ENCODE results near the gene ESPN.
"Not testable (repeated sequence)": the region's sequence is repeated elsewhere in the genome, so short reads cannot be mapped to it uniquely, and the experiment has no call there.

ESPN gene

GRCh38 chr1:6424619-6425593 is at the start of gene ESPN:
Gene ESPN, plus strand, starts transcription at chr1:6424776. Its CDS starts 180 bp downstream, at chr1:6424956.
- no peak for DNase-seq (ENCODE audit: low read depth)

- no peak for DNase-seq (ENCODE audit: low read depth)
Measured at GRCh38 chr1:6378096-6378746, 46.4 kb upstream of the ESPN start.

- DNase-seq (ENCODE audit: low read depth), result no peak
Measured at GRCh38 chr1:6380037-6380436, 44.5 kb upstream of the ESPN start.

- no peak for DNase-seq (ENCODE audit: low read depth)
Measured at GRCh38 chr1:6384135-6384534, 40.4 kb upstream of the ESPN start.

GRCh38 chr1:6384962-6385361 is 39.6 kb upstream of the ESPN start:
- DNase-seq (ENCODE audit: low read depth), result no peak

GRCh38 chr1:6385488-6386191 is 38.9 kb upstream of the ESPN start:
- DNase-seq (ENCODE audit: low read depth), result no peak

- DNase-seq (ENCODE audit: low read depth), result no peak
Measured at GRCh38 chr1:6386371-6386949, 38.1 kb upstream of the ESPN start.

- no peak for DNase-seq (ENCODE audit: low read depth)
Measured at GRCh38 chr1:6389971-6390370, 34.6 kb upstream of the ESPN start.

- DNase-seq (ENCODE audit: low read depth), result no peak
Measured at GRCh38 chr1:6391951-6392808, 32.4 kb upstream of the ESPN start.

GRCh38 chr1:6392809-6393399 is 31.7 kb upstream of the ESPN start:
- DNase-seq (ENCODE audit: low read depth), result no peak

GRCh38 chr1:6393400-6394187 is 31.0 kb upstream of the ESPN start, which contains the start of gene ACOT7:
Gene ACOT7, minus strand, starts transcription at chr1:6393767. Its CDS starts 368 bp downstream, at chr1:6393399.
- no peak for DNase-seq (ENCODE audit: low read depth)

- not testable (repeated sequence) for DNase-seq (ENCODE audit: low read depth)
Measured at GRCh38 chr1:6395130-6395529, 29.4 kb upstream of the ESPN start.

- not testable (repeated sequence) for DNase-seq (ENCODE audit: low read depth)
Measured at GRCh38 chr1:6395781-6396244, 28.8 kb upstream of the ESPN start.

GRCh38 chr1:6396998-6397397 is 27.6 kb upstream of the ESPN start:
- DNase-seq (ENCODE audit: low read depth), result no peak

- no peak for DNase-seq (ENCODE audit: low read depth)
Measured at GRCh38 chr1:6397844-6398441, 26.6 kb upstream of the ESPN start.

GRCh38 chr1:6399294-6399693 is 25.3 kb upstream of the ESPN start:
- no peak for DNase-seq (ENCODE audit: low read depth)

GRCh38 chr1:6401673-6402072 is 22.9 kb upstream of the ESPN start:
- no peak for DNase-seq (ENCODE audit: low read depth)

- DNase-seq (ENCODE audit: low read depth), result no peak
Measured at GRCh38 chr1:6408023-6408422, 16.6 kb upstream of the ESPN start.

GRCh38 chr1:6409053-6409452 is 15.5 kb upstream of the ESPN start:
- no peak for DNase-seq (ENCODE audit: low read depth)

Data from non-pigmented ciliary epithelial cell (primary cell).